WTC11 (cell line): ENCODE data around the gene STX18. TPM values are rescaled to one million over a fixed set of nuclear protein-coding genes. Genes with fewer than 3 reads are reported as not detected.

Experiments
- ATAC-seq: fragments of 200-7000 bp; cut with Tn5 transposase; 2 replicates; pipeline ENCODE4 v1.10.0; 2021; ENCODE audit warnings: mild to moderate bottlenecking, moderate library complexity
- CTCF ChIA-PET: fragments of 300-600 bp; sonication (Branson Sonifier 250); formaldehyde crosslinking; loops from one replicate; lab custom pipeline; 2021; ENCODE audit warnings: antibody characterized with exemption; lab: Charles Lee
- POLR2A ChIA-PET: fragments of 350-600 bp; sonication (Branson Sonifier 250); formaldehyde crosslinking; loops from one replicate; lab custom pipeline; 2021; ENCODE audit warnings: antibody characterized with exemption; lab: Charles Lee
- DNase-seq: peaks from one replicate; pipeline ENCODE4 v3.0.0; 2021; ENCODE audit warnings: low spot score
- H3K27ac Mint-ChIP-seq: 2 replicates; pipeline ENCODE4 v1.8.0; 2021; ENCODE audit warnings: mixed read lengths
- H3K27me3 Mint-ChIP-seq: 2 replicates; pipeline ENCODE4 v1.8.0; 2021; ENCODE audit warnings: low read depth, mild to moderate bottlenecking, moderate library complexity, mixed read lengths
- H3K36me3 Mint-ChIP-seq: 2 replicates; pipeline ENCODE4 v1.8.0; 2021; ENCODE audit warnings: mixed read lengths
- H3K4me1 Mint-ChIP-seq: 2 replicates; pipeline ENCODE4 v1.8.0; 2022; ENCODE audit warnings: mixed read lengths
- H3K4me3 Mint-ChIP-seq: 2 replicates; pipeline ENCODE4 v1.8.0; 2021; ENCODE audit warnings: mild to moderate bottlenecking, moderate library complexity, mixed read lengths
- H3K9me3 Mint-ChIP-seq: 2 replicates; pipeline ENCODE4 v1.8.0; 2021; ENCODE audit warnings: mixed read lengths
- ARID4B ChIP-seq: sonication (generic); formaldehyde crosslinking; IDR thresholded peaks from 2 replicates; pipeline ENCODE4 v1.8.0; 2023; ENCODE audit warnings: missing genetic modification reagents, mild to moderate bottlenecking, borderline replicate concordance
- CBFB ChIP-seq: sonication (generic); formaldehyde crosslinking; IDR thresholded peaks from 2 replicates; pipeline ENCODE4 v1.8.1; 2022; ENCODE audit warnings: mild to moderate bottlenecking, low read depth, missing genetic modification reagents
- CTCF ChIP-seq: fragments of 200-600 bp; IDR thresholded peaks from 2 replicates; pipeline ENCODE4 v1.8.0; 2022; ENCODE audit warnings: antibody characterized with exemption
- FOXK1 ChIP-seq: sonication (generic); formaldehyde crosslinking; IDR thresholded peaks from 2 replicates; pipeline ENCODE4 v1.8.0; 2022; ENCODE audit warnings: mild to moderate bottlenecking, moderate library complexity, missing genetic modification reagents
- GABPB1 ChIP-seq: sonication (generic); formaldehyde crosslinking; IDR thresholded peaks from 2 replicates; pipeline ENCODE4 v1.8.1; 2023; ENCODE audit warnings: mild to moderate bottlenecking, missing genetic modification reagents
- HMGXB4 ChIP-seq: sonication (generic); formaldehyde crosslinking; IDR thresholded peaks from 2 replicates; pipeline ENCODE4 v1.8.1; 2023; ENCODE audit warnings: mild to moderate bottlenecking, moderate library complexity, missing genetic modification reagents
- SMAD3 ChIP-seq: sonication (generic); formaldehyde crosslinking; IDR thresholded peaks from 2 replicates; pipeline ENCODE4 v1.8.0; 2022; ENCODE audit warnings: missing genetic modification reagents, mild to moderate bottlenecking, borderline replicate concordance
- TEAD4 ChIP-seq: sonication (generic); formaldehyde crosslinking; IDR thresholded peaks from 2 replicates; pipeline ENCODE4 v1.8.0; 2022; ENCODE audit warnings: mild to moderate bottlenecking, missing genetic modification reagents
- USF1 ChIP-seq: sonication (generic); formaldehyde crosslinking; IDR thresholded peaks from 2 replicates; pipeline ENCODE4 v1.8.0; 2022; ENCODE audit warnings: mild to moderate bottlenecking, missing genetic modification reagents
- ZBTB21 ChIP-seq: sonication (generic); formaldehyde crosslinking; IDR thresholded peaks from 2 replicates; pipeline ENCODE4 v1.8.1; 2023; ENCODE audit warnings: mild to moderate bottlenecking, missing genetic modification reagents, borderline replicate concordance
- ZBTB43 ChIP-seq: sonication (generic); formaldehyde crosslinking; IDR thresholded peaks from 2 replicates; pipeline ENCODE4 v1.8.1; 2023; ENCODE audit warnings: mild to moderate bottlenecking, missing genetic modification reagents
- ZNF219 ChIP-seq: sonication (generic); formaldehyde crosslinking; IDR thresholded peaks from 2 replicates; pipeline ENCODE4 v1.8.0; 2023; ENCODE audit warnings: missing genetic modification reagents, mild to moderate bottlenecking, borderline replicate concordance
- ZNF232 ChIP-seq: sonication (generic); formaldehyde crosslinking; IDR thresholded peaks from 2 replicates; pipeline ENCODE4 v1.8.0; 2022; ENCODE audit warnings: mild to moderate bottlenecking, missing genetic modification reagents
- ZNF425 ChIP-seq: fragments of 250-450 bp; sonication (Bioruptor Pico); conservative IDR thresholded peaks from 2 replicates; pipeline ENCODE4 v1.9.0; 2021; ENCODE audit warnings: mild to moderate bottlenecking
- ZNF512 ChIP-seq: sonication (generic); formaldehyde crosslinking; IDR thresholded peaks from 2 replicates; pipeline ENCODE4 v1.8.1; 2022; ENCODE audit warnings: missing genetic modification reagents, borderline replicate concordance
- ZSCAN18 ChIP-seq: fragments of 250-450 bp; sonication (Bioruptor Pico); IDR thresholded peaks from 2 replicates; pipeline ENCODE4 v2.1.2; 2022; ENCODE audit warnings: mild to moderate bottlenecking, moderate library complexity
- total RNA-seq: library from RNA; stranded (reverse); gene quantifications from 3 replicates; pipeline ENCODE4 v1.2.3, GENCODE V29; 2021

Gene STX18
- total RNA-seq, 1 experiment from 2014 or later = 16.9 TPM

GRCh38 chr4:4432341-4433125 is 109.3 kb downstream of the STX18 start (continued):
- no peak for TF ChIP-seq ZNF512 (CRISPR knock-in tag)
- TF ChIP-seq ZNF232 (CRISPR knock-in tag) = no peak
- no peak for TF ChIP-seq TEAD4 (CRISPR knock-in tag)
- no peak for TF ChIP-seq ZBTB21
- TF ChIP-seq GABPB1 (CRISPR knock-in tag) = no peak
- no peak for TF ChIP-seq ZNF219
- no peak for TF ChIP-seq HMGXB4 (CRISPR knock-in tag)
- no peak for TF ChIP-seq ZNF425 (CRISPR knock-in tag)
- no peak for TF ChIP-seq CBFB (CRISPR knock-in tag)

- Mint-ChIP-seq H3K36me3 (no peaks in the 10 kb centered on the region), H3K27me3 (peaks cover 8% of the 10 kb centered on the region), H3K4me3 (no peak overlapping the region), H3K4me1 (peaks cover 43% of the 10 kb centered on the region), H3K9me3 (no peaks in the 10 kb centered on the region), H3K27ac (no peak overlapping the region)
- ChIA-PET CTCF (interaction anchor here (0.7 to 3.1 kb wide), 12 partner anchors 9 to 171 kb away, joined by 3 to 27 read pairs (median 4); no protein-coding TSS in a partner anchor), POLR2A (no interaction called here)
- ATAC-seq = peak; percentile 84
- DNase-seq = peak; percentile 69
- TF ChIP-seq ZSCAN18 (CRISPR knock-in tag) = no peak
- TF ChIP-seq CBFB (CRISPR knock-in tag) = no peak
- 0 out of 2 replicates have a peak, but pooled peaks have one; percentile 24 for TF ChIP-seq ZNF232 (CRISPR knock-in tag)
- peak; percentile 42; the same call in 1 of the 2 replicates for TF ChIP-seq SMAD3 (CRISPR knock-in tag)
- no peak for TF ChIP-seq FOXK1 (CRISPR knock-in tag)
- TF ChIP-seq ZBTB43 (CRISPR knock-in tag) = no peak
- peak; percentile 31; the same call in 1 of the 2 replicates for TF ChIP-seq USF1 (CRISPR knock-in tag)
- TF ChIP-seq CTCF = peak; percentile 63
- TF ChIP-seq ARID4B (CRISPR knock-in tag) = 0 out of 2 replicates have a peak, but pooled peaks have one; percentile 39
These were observed 111.2 kb downstream of the STX18 start for GRCh38 chr4:4430492-4431195.
